ENCODE results near the gene XYLT1.

The XYLT1 gene

DNA sequence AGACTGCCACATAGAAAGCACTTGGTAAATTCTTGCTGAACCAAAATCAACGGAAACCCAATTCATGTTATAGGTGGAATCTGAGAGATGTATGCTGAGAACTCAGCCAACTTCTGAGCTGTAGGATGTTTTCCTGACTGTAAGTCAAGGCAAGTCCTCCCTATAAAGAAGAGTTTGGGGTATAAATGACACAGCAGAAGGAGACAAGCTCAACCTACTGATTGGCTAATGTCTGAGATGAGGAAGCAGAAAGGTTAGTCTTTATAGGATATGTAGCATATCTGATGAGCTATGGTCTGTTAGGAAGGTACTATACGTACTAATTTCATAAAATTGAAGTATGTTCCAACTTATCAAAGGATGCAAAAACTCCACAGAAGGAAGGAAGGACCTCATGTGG, 99.5 kb downstream of the XYLT1 start:
- no peak for FAIRE-seq

DNA sequence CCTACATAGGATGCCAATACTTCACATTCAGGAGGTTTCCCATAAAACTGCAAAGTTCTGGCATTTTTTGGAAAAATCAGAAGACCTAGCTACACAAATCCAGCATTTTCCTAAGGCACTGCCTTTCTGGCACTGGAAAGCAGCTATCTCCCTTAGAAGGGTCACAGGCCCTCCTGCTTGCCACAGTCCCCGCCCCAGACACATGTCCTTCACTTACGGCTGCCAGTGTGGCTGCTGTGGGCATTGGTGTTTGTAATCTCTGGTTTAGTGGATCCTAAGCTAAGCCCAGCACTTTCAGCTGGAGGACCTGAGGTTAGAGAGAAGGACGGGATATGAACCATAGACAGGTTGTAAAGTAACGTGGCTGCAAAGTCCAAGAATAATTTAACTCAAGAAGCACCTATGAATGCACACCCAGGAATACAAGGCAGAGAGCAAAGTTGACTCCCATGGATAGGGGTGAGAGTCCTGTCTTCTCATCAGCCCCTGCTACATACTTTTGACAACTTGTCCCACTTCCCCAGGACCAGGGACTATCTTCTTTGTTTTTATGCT, 100.0 kb downstream of the XYLT1 start:
- no peak for FAIRE-seq

DNA sequence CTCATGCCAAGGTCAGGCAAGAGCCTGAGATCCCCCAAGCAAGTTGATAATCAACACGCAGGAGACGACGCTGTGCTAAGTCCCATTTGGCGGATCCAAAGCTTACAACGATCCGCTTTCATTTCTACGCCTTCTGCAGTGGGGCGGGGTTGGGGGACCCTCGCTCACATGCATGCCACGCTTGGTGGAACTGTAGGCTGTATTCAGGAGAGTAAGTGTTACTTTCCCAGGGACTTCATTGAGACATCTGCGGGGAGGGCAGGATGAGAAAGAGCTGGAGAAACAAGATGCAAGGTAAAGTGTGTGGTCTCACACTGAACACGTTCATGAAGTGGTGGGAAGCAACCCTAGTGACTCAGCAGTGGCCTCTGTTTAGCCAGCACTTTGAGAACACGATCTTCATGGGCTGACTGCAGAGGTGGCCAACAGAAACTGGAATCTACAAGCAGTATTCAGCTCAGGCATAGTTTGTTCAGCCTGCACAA, 100.5 kb downstream of the XYLT1 start:
- no peak for FAIRE-seq

DNA sequence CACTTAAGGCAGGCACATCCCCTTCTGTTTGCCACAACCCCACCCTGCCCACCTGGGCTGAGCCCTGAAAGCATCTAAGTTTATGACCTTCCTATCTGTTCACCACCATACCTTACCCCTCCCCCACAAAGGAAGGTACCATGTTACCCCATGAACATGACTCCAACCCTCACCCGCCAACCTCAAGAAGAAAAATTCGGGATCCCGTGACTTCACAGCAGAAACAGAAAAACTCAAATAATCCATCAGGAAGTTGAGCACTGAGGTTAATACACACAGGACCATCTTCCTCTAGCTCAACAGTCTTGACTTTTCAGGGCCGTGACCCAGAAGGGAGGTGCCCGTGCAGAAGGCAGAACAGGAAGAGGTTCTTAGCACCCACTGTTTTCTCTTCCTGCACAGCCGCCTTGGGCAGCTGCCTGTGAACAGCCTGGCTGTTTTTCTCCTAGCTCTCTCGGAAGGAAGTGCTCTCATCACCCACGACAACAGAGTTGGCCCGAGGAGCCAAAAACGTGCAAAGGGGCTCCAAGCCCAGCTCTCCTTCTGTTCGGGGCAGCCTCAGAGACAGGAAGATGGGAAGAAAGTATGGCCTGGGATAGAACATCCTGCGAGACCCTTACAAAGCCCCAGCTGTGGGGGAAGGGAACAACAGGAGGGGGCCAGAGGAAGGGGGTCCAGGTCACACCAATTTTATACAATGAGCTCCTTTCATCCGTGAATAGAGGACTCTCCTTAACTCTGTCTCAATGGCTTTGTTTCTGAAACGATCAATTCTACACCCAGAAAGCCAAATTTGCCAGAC, 101.1 kb downstream of the XYLT1 start:
- no peak for FAIRE-seq

DNA sequence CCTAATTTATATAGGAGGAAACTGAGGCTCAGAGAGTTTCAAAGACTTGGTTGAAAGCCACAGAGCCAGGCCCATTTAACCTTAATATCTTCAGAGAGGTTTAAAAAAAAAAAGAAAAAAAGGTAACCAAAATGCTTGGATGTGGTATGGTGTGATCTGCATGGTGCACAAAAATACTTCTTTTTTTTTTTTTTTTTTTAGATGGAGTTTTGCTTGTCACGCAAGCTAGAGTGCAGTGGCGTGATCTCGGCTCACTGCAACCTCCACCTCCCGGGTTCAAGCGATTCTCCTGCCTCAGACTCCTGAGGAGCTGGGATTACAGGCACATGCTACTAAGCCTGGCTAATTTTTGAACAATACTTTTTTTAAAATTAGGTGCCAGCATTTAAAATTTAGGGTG, 101.8 kb downstream of the XYLT1 start:
- FAIRE-seq = no peak

DNA sequence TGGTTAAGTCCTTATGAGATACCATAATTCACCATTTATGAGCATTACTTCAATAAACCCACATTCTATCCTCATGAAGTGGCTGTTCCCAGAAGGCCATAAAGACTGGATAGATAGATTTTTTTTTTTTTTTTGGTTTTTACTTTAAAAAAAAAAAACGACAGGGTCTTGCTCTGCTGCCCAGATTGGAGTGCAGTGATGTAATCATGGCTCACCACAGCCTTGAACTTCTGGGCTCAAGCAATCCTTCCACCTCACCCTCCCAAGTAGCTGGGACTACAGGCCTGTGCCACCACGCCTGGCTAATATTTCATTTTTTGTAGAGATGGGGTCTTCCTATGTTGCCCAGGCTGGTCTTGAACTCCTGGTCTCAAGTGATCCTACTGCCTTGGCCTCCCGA, 102.3 kb downstream of the XYLT1 start:
- no peak for FAIRE-seq

DNA sequence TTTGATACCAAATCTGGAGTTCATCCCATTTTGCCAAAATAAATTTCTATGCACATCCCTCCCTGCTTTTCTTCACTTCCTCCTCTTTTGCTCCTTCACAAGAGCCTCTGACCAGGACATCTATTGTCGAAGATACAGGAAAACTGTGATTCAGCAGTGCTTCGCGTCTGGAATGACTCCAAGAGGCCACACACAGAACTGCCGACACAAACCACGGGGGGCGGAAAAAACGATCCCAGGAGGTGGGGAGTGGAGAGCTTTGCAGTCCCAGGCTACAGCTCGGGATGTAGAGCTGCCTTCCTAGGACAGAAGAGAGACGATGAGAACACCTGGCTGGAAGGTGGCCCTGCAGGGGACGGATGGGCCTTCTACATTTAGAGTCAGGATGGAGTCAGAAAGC, 102.8 kb downstream of the XYLT1 start:
- no peak for FAIRE-seq

DNA sequence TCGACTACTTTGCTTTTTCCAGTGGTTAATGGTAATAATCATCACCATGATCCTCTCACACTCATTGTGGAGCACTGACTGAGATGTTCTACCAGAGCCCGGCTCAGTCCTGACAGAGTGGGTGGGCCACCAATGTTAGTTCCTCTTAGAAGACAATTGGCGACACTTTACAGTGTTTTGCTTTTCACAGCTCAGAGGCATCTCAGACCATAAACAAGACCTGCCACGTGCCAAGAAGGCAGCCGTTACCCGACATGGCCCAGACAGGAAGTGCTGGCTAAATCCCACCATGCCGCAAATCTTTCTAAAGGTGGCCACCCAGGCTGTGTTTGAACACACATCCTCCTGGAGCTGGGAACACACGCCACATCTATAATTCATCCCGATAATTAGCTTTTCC, 103.7 kb downstream of the XYLT1 start:
- FAIRE-seq = no peak

DNA sequence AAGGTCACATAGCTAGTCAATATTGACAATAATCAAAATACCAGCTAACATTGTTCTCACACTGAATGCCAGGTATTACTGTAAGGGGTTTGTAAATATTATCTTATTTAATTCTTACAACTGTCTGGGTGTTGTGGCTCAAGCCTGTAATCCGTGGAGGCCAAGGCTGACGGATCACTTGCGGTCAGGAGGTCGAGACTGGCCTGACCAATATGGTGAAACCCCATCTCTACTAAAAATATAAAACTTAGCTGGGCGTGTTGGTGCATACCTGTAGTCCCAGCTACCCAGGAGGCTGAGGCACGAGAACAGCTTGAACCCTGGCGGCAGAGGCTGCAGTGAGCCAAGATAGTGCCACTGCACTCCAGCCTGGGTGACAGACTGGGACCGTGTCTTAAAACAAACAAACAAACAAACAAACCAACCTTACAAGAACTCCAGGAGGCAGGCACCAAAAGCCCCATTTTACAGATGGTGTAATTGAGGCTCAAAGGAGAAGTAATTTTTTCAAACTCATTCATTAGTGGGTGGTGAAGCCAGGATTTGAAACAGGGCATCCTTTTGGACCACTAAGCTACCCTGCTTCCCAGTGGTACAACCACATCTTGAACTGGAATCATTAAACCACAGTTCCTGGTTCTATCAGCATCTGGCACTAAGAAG, 104.3 kb downstream of the XYLT1 start:
- FAIRE-seq = no peak

DNA sequence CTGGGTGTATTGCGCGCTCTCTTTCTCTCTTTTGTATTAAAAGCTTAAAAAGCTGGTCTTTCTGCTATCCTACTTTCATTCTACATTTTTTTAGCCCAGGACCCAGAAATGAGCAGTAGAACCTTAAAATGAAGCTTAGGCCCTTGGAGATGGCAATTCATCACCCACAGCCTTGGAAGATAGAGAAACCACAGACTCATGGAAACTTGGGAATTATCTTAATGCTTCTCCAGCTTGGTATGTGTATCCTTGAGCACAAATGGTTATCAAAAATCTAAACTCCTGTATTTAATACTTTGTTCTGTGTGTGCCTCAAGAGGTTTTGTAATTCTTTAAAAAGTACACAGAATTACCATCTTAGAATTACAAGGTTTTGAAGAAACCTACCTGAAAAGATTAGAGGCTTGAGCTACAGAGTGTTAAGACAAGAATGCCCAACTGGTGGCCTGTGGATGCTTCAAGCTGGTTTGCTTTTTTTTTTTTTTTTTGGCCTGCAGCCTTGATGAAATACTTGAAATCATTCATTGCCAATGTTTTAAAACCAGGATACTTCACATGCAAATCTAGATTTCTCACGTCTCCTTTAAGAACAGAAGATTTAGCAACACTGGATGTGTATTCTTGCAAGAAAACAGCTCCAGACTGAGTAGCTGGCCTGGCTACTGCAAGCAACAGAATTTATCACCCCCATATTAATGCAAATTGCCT, 105.0 kb downstream of the XYLT1 start:
- no peak for FAIRE-seq

DNA sequence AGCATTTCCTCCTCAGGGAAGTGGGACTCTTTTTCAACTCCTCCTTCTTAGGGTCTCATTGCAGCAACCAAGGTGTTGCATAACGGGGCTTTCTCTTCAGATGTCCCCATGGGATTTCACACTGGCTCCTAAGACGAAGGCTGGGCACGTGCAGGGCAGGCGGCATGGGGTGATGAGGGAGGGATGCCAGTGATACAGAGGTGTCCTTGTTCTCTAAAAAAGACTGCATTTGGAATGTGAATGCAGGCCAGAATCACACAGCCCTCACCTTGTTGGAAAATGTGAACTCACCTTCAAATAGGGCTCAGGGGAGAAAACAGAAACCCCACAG, 105.6 kb downstream of the XYLT1 start:
- no peak for FAIRE-seq

DNA sequence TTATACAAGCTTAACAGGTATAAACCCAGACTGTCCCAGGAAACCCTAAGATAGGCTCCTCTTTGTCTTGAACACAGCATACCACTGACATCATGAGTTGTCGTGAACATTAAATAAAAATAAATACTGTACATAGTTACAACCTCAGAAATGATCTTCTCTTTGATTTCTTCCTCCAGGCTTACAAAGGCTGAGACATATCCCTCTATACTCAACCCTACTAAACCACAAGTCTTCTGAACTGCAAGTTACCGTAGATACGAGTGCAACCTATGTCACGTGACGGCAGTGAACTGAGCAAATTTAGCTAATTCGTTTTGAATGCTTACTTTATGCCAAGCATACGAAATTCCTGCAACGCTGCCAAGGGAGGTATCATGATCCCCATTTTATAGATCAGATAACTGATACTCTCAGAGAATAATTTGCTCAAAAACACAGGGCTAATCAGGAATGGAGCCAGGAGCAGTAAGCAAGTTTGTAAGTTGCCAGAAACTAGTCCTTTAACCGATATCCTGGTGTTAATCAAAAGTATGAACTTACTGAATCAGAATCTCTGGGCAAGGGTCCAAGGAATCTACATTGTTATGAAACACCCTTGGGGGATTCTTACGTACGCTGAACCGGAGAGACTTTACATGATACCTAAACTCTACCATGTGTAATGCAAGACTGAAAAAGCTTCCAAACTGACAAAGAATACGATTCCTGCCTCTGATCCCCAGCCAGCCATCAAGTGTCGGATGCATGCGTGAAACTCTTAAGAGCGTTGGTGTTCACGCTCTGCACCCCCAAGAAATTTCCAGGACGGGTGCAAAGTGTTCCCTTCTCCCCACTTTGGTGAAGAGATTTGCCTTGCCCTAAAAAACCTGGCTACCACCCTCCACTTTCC, 106.2 kb downstream of the XYLT1 start:
- no peak for FAIRE-seq

DNA sequence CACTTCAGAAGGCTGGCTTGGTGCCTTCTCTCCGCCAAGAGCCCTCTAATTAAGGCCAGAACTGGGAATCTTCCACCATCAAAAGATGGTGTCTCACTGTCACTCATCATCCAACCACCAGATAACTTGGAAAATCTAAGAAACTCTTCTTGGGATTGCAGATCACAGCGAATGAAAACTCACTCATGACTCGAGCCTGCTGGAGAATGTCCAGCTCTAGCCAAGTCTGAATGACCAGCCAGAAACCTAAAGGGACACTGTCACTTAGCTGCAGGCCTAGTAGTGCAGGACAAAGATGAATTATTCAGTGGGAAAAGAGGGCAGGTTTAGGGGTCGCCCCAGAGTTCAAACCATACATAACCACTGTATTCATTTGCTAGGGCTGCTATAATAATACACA, 107.8 kb downstream of the XYLT1 start:
- no peak for FAIRE-seq

DNA sequence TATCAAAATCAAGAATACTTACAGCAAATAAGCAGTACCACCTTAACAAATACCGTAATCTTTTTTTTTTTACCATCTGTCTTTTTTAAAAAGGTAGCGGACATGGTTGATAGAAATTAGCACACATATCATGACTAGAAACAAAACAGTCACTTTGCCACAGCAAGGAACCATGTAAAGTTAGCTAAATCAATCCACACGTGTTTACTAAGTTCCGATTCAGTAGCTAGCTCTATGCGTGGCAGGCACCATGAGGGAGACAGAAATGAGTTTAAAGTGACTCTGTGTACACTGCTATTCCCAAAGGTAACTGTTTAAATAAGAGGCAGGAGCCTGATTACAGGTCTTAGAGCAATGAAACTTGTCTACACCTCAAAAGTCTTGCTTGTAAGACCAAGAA, 108.6 kb downstream of the XYLT1 start:
- no peak for FAIRE-seq

DNA sequence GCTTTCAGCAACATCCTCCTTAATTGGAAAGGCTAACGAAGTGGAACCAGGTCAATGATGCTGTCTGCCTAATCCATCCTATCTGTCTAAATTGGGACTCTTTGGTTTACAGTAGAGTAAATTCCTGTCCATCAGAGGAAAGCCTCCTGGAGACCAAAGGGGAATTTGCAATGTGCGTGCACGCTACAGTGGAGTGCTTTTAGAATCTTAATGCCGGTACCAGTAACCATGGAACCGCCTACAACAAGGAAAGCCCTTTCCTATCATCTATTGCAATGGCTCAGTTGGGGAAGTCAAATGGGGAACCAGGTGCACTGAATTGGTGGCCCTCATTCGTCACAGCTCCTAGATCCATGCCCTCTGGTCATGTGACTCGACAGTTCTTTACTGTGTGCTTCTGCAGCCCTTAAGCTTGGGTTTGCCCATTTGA, 110.1 kb downstream of the XYLT1 start:
- FAIRE-seq = no peak

DNA sequence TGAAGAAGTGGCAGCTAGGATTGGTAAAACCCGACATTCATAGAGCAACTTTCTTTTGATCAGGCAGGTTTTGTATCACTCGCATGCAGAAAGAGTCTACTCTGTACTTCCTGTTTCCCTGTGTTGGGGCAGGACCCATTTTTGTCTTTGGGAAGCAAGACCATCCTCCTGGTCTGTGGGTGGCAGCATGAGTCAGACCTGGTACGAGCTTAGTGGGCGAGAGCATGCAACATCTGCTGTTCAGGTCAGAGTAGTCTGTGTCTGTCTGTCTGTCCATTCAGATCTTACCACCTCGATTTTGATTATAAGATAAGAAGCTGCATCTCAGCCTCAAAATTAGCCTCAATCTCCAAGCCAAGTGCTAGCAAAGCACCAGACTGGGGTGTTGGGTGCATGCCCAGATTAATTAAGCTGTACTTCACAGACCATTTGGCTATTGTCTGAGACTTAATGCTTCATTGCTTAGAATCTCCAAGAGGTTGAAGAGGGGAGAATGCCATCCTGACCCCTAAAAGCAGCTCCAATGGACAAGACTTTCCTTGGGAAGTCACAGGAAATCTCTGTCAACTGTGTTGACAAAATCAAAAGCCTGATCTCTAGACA, 110.9 kb downstream of the XYLT1 start:
- FAIRE-seq = no peak

DNA sequence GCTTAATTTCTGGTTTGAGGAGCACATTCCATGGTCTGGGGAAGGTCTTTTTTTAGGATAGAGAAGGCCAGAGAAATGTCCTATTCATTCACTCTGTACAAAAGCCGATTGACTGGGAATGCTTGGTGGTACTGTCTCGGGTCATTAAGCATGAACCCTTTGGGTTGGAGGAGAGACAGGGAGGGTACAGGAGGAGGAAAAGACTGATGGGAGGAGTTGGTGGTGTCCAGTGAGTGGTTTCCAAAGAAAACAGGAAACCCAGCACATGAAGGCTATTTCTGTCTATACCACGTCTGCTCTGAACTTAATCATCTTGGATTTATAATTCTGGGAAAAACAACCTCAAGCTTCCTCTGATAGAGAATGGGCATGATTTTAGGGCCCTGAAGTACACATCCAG, 111.9 kb downstream of the XYLT1 start:
- no peak for FAIRE-seq

DNA sequence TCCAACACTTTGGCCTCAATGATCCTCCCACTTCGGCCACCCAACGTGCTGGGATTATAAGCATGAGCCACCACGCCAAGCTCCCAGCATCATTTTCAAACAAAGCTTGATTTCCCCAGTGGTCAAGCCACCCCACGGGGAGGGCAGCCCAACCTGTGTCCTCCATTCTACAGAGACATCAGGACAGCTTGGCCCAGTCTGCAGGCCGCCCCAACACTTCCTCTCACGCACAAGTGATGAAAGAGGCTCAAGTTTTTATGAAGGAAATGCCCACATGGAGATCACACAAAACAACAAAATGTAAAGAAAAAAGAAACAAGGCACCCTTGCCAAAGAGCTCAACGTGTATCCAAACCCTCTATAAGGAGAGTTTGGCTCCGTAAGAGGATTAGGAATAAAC, 112.4 kb downstream of the XYLT1 start:
- no peak for FAIRE-seq

DNA sequence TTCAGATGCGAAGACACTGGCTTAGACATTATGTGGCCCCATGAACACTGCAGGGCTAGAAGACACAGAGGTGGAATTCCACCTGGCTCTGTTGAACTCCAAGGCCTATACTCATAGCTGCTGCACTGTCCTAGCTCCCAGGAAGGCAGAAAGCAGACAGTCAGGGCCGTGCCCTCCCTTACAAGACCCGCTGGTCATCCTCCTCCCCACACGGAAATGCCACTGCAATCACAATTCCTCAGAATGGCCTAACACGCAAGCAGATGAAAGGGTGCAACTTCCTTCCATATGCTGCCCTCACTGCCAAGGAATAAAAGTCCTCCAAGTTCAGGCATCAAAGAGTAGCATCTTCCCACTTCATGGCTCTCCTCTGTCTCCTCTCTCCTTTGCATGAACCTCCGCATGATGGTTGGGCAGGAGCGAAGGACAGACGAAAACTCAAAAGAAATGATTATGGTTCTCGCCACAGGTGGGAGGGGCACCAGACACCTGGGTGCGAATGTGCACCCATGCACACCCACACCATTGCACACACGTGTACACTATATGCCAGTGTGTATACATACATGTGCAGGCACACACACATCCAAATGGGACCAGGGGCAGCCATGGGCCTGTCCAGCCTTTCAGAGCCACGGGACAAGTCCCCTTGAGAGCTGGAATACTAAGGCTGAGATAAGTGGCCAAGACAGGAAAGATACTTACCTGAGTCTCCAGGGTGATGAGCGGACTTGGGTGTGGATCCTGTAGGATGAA, 113.3 kb downstream of the XYLT1 start:
- FAIRE-seq = no peak

DNA sequence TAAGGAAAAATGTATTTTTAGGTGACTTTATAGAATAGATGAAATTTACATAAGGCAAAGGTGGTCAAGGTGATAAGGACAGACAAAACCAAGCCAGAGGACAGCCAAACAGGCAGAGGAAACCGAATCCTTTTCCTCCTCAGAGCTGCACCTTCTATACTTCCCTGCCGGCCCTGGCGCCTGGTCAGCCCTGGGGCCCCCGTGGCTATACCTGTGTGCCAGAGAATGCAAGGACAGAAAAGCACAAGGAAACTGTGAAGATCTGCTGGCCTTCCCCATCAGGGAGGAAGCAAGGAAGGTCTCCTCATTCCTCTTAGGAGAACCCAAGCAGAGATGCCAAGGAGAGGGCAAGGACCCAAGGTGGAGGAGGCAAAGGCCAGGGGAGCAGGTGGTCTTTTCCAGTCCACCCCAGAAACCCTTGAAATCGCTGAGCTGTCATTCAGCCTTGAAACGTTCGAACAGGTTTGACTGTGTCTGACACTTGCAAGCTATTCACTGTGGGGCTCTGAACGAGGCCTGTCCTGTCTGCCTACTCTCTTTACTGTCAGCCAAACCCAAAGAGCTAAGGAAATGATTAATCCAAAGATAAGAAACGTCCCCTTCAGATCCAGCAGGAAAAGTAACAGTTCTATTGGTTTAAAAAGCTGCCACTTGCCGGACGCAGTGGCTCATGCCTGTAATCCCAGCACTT, 114.4 kb downstream of the XYLT1 start:
- no peak for FAIRE-seq

DNA sequence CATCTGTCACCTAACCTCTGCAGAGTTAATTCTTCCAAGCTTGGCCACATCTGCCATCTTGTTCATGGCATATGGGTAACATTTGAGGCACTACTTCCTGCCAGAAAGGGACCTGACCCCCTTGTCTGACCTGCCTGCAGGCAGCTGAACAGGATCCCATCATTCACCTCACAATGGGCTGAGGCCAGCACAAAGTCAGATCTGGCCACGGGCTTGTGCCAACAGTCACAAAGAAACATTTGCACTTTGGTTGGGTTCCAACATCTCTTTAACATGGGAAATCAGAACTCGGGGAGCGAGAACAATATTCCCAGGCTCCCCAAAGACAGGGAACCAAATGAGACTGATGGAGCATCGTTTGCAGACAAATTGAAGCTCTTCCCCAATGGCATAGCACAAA, 116.1 kb downstream of the XYLT1 start:
- FAIRE-seq = no peak

Data from colon (tissue), 2 donors.